GM19455 (cell line): ENCODE data around the gene CCL4.
A peak's percentile ranks its signal among the peaks of the same experiment; 100 is the strongest.
"Not testable (repeated sequence)": the region's sequence is repeated elsewhere in the genome, so short reads cannot be mapped to it uniquely, and the experiment has no call there.

Experiments used
- ATAC-seq: cut with Tn5 transposase; IDR thresholded peaks from one replicate; pipeline ENCODE4 v1.9.1; 2021; ENCODE audit not compliant: unreplicated experiment

Gene CCL4

DNA sequence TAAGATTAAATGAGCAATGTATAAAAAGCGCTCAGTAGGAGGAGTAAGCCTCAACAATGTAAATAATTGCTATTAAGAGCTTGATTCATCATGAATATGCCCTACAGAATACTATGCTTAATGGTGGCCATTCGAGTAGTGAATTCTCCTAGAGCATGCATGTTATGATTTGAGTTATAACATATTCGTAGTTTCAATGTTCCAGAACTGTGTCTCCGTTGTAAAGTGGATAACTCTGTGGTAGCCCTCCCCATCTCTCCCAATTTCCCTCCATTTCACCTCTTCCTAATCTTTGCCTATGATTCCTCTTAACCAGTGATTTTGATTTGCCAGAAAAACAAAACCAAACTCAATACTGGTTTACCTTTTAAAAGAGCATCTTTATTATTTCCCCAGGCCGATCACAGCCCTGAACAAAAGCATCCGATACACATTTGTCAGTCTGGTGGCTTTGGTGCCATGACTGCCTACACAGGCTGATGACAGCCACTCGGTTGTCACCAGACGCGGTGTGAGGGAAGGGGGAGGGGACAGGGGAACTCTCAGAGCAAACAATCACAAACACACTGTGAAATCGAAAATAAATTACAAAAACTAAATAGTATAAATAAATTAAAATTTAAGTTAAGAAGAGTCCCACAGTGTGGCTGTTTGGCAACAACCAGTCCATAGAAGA is 15.6 kb upstream of the CCL4 start:
- not testable (repeated sequence) for ATAC-seq

DNA sequence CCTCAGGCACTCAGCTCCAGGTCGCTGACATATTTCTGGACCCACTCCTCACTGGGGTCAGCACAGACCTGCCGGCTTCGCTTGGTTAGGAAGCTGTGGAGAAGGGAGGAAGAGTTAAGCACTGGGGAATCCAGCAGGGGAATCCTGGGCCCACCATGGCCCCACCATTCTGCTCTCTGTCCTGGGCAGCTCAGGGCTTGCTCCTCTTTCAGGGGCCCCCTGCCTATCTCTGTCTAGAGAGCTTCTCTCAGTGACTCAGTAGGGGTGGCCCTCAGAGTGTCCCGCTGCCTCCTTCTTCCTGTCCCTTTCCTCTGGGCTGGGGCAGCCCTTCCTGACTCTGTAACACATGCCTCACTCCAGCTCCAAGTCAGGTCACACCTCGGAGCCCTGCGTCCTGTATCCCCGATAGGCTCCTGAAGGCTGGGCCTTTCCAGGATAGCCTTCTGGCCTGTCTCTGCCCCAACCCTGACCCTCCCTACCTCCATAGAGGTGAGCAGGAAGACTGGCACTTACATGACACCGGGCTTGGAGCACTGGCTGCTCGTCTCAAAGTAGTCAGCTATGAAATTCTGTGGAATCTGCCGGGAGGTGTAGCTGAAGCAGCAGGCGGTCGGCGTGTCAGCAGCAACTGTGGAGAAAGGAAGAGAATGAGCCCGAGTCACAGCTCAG is 14.8 kb upstream of the CCL4 start:
- ATAC-seq = no peak

- no peak for ATAC-seq
These were observed 14.2 kb upstream of the CCL4 start for GRCh38 chr17:36089339-36089865.

DNA sequence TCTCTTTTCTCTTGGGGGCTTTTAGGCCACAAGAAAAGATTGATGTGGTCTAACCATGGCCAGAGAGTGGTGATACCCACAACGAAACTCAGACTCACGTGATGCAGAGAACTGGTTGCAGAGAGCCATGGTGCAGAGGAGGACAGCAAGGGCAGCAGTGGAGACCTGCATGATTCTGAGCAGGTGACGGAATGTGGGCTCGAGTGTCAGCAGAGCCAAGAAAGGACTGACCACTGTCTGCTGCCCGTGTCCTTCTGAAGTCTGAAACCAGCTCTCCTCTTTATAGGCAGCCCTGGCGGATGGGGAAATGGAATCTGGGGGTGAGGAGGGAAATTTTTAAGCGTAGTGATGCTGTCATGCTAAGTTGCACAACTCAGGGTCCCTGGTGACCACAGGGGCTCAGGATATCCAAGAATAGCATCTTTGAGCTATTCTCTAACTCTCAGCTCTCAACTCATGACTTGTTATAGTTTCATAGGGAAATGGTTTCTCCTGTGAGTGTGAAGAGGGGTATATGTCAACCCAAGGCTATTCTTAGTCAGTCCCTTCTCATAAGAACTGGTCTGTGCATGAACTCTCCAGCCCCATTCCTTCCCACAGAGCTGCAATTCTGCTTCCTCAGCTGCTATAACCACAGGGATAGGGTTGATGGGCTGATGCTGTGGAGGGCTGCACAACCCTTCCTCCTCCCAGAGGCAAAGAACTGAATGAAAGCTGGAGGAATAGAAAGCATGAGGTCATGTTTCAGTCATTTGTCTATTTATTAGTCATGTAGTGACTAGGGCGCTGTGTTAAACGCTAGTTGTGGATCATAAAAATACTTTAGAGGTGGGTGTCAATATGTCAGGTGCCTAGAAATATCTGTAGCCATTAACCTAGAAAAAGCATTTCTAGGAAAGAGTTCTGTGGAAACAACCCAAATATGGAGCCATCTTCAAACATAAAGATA is 13.5 kb upstream of the CCL4 start, which contains the start of gene CCL3:
TSS of gene CCL3 (minus strand) at position 256 of the 949 bp plus-strand sequence. CDS start at position 171, 85 bp downstream.
- peak; percentile 62 for ATAC-seq

- no peak for ATAC-seq
These were observed 11.4 kb upstream of the CCL4 start for GRCh38 chr17:36092230-36092629.

GRCh38 chr17:36092715-36093114 is 10.9 kb upstream of the CCL4 start:
- ATAC-seq = not testable (repeated sequence)

DNA sequence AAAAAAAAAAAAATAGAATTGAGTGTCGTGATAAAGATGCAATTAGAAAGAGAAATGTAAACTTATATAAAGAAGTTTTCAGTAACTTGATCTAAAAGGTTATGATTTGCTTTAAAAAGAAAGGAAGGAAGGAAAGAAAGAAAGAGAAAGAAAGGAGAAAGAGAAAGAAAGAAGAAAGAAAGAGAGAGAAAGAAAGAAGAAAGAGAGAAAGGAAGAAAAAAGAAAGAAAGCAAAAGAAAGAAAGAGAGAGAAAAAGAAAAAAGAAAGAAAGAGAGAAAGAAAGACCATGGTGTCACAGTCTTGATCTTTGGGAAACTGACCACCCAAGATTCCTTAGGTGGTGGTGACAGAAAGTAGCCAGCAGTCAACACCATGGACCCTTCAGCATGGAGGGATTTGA is 9.4 kb upstream of the CCL4 start:
- no peak for ATAC-seq

DNA sequence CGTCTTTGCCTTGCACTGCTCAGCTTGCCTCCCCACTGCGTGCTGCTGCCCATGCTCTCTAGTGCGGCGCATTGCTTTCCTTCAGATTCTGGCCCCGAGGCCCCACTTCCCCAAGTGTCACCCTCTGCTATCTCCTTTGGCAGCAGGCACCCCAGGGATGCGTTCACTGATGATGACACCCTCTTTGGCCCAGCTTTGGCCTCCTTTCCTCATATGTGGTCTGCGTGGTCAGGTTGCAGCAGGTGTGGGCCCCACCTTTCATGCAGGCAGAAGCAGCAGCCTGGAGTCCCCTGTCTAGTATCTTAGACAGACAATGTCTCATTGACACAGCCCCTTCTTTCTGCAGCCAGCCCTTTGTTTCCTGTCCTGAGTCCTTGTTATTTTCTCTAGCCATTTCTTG is 8.9 kb upstream of the CCL4 start:
- ATAC-seq = no peak

DNA sequence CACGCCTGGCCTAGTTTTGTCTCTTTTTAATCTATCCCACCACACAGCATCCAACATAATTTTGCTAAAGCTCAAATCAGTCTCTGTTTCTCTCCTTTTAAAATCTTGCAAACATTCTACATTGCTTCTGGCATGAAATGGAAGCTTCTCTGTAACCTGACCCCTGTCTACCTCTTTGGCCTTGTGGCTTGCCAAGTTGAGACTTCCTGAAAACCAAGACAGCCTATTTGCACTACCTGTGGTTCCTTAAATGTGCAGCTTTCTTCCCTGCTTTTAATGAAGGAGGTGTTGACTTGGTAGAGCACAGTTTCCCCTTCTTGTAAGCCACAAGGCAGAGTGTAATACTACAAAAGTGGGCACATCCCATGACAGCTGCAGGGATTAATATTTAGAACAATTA is 7.6 kb upstream of the CCL4 start:
- no peak for ATAC-seq

- not testable (repeated sequence) for ATAC-seq
These were observed 4.6 kb upstream of the CCL4 start for GRCh38 chr17:36099004-36099403.

GRCh38 chr17:36104246-36104645 is 619 bp downstream of the CCL4 start:
- ATAC-seq = not testable (repeated sequence)

DNA sequence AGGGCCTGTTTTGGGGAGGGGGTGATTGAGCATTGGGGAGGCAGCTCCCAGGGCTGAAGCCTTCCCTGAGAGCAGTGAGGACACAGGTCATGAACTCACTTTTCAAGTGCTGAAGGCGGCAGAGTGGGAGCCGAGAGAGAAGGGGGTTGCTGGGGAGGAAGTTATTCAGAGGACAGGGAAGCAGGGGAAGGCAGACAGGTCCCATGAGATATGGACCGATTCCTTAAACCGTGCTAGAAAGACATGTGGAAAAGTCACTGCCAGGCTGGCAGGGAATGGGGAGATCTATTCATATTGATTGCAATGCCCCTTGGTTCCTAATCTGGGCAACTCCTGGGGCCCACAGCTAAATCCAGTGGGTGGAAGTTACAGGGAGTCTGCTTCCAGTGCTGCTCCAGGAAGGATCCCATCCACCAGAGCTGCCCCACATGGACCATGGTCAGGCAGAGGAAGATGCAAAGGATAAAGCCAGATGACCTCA is 1.1 kb downstream of the CCL4 start:
- no peak for ATAC-seq

DNA sequence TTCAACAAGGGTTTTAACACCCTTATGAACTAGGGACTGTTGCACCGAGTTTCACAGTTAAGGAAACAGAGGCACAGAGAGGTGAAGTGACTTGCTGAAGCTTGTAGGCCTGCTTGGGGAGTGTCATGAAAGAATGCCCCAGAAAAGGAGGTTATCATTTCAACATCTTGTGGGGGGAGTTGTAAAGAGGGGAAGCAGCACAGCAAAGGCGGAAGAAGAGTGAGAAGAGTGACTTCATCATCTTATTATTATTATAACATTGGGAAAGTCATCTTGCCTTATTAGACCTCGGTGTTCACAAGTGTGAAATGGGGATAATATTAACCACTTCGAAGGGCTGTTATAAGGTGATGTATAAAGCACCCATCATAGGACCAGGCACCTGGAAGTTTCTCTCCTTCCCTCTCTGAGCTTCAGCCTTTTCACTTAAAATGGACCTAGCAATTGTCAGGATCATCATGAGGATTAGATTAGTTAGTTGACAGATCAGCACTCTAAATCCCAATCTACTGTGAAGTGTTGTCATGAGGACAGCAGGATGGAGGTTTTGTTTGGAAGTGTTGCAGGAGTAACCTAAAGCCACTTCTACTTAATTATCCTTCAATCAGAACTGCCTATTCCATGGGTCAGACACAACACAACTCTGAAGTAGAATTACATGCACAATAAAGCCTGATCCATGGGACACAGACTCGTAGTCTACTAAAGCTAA is 2.3 kb downstream of the CCL4 start:
- ATAC-seq = no peak

- no peak for ATAC-seq
These were observed 2.8 kb downstream of the CCL4 start for GRCh38 chr17:36106493-36106835.

GRCh38 chr17:36107660-36108059 is 4.0 kb downstream of the CCL4 start:
- ATAC-seq = no peak

GRCh38 chr17:36108265-36108664 is 4.6 kb downstream of the CCL4 start:
- ATAC-seq = not testable (repeated sequence)

DNA sequence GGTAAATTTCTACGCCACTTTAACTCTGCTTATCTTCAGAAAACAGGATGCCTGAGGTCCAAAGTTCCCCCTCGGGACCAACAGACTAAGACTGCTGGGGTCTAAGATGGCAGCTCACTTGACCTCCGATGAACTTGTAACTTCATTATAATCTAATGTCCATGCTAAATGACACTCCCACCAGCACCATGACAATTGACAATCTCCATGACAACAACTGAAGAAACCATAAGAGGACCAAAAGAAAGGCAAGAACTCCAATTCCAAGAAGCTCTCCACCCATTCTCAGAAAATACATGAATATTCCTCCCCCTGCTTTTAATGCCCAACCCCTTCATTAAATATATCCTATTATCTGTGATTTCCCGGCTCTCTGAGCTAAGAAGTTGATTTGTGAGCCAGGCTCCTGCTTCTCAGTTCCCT is 7.5 kb downstream of the CCL4 start:
- no peak for ATAC-seq

- no peak for ATAC-seq
These were observed 8.9 kb downstream of the CCL4 start for GRCh38 chr17:36112572-36112971.

DNA sequence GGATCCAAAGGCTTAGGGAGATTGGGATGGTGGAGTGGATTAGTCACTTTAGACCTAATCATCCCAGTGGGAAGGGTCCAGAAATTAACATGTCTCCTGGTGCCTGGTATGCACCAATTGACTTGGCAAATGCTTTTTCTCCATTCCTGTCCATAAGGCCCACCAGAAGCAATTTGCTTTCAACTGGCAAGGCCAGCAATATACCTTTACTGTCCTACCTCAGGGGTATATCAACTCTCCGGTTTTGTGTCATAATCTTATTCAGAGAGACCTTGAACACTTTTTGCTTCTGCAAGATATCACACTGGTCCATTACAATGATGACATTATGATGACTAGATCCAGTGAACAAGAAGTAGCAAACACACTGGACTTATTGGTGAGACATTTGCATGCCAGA is 9.5 kb downstream of the CCL4 start:
- not testable (repeated sequence) for ATAC-seq

DNA sequence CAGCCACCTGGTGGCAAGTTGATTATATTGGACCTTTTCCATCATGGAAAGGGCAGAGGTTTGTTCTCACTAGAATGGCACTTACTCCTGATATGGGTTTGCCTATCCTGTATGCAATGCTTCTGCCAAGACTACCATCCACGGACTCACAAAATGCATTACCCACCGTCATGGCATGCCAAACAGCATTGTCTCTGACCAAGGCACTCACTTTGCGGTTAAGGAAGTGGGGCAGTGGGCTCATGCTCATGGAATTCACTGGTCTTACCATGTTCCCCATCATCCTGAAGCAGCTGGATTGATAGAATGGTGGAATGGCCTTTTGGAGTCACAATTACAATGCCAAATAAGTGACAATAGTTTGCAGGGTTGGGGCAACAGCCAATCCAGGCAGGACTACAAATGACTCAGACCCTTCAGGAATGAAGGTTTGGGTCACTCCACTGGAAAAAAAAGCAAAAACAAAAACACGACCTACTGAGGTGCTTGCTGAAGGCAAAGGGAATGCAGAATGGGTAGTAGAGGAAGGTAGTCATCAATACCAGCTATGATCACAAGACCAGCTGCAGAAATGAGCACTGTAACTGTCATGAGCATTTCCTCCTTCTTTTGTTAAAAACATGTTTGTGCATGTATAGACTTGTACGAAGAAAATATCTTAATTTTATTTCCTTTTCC is 11.5 kb downstream of the CCL4 start:
- ATAC-seq = not testable (repeated sequence)
